Retinal pigment epithelial cell (primary cell): ENCODE data around the gene NDUFS3.
A peak's percentile ranks its signal among the peaks of the same experiment; 100 is the strongest.

ENCODE experiments used
- DNase-seq: peaks from one replicate; pipeline ENCODE4 v3.0.0-alpha.2; 2010; ENCODE audit warnings: low read depth
- H3K4me3 ChIP-seq: 2 replicates; pipeline ENCODE4 v1.5.1; 2011; ENCODE audit warnings: mild to moderate bottlenecking, low read length, control low read depth, moderate library complexity
- TF ChIP-seq, protein P1 (sequence below): conservative IDR thresholded peaks from 2 replicates; pipeline ENCODE4 v1.5.1; 2011; ENCODE audit warnings: low read depth, low read length, control low read depth, inconsistent platforms

The NDUFS3 gene

DNA sequence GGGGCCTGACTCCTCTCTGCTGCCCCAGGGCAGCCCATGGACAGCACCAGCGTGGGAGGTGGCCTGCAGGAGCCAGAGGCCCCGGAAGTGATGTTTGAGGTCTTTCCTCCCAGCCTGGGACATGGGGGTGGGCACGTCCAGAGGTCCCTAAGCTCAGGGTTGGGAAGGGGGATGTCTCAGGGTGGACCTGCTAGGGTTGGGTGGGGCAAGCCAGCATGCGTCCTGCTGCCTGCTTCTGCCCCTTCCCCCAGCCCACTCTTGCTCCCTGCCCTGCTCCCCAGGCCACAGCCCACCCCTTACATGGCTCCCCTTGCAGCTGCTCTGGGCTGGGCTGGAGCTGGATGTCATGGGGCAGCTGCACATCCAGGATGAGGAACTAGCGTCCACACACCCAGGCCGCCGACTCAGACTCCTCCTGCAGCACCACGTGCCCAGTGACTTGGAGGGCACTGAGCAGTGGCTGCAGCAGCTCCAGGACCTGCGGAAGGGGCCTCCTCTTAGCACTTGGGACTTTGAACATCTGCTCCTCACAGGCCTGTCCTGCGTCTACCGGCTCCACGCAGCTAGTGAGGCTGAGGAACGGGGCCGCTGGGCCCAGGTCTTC, 9.0 kb downstream of the NDUFS3 start:
- H3K4me3 ChIP-seq = no peak overlapping the region
- TF ChIP-seq, protein P1, sequence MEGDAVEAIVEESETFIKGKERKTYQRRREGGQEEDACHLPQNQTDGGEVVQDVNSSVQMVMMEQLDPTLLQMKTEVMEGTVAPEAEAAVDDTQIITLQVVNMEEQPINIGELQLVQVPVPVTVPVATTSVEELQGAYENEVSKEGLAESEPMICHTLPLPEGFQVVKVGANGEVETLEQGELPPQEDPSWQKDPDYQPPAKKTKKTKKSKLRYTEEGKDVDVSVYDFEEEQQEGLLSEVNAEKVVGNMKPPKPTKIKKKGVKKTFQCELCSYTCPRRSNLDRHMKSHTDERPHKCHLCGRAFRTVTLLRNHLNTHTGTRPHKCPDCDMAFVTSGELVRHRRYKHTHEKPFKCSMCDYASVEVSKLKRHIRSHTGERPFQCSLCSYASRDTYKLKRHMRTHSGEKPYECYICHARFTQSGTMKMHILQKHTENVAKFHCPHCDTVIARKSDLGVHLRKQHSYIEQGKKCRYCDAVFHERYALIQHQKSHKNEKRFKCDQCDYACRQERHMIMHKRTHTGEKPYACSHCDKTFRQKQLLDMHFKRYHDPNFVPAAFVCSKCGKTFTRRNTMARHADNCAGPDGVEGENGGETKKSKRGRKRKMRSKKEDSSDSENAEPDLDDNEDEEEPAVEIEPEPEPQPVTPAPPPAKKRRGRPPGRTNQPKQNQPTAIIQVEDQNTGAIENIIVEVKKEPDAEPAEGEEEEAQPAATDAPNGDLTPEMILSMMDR = no peak
- DNase-seq = no peak

DNA sequence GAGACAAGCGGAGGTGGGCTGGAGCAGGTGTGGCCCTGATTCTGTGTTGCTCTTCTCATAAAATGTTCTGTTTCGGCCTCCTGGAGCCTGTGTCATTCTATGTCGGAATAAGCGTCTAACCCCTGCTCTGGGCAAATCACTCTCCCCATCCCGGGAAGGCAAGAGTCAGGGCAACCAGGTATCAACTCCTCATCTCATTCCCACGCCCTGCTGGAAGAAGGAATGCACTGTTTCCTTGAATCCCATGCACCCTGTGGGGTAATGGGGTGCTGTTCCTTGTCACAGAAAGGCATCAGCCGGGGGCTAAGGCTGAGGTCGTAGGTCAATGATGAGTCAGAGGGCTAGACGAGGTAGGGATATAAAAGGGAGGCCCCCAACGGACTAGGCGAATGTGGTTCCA, 10.2 kb downstream of the NDUFS3 start:
- TF ChIP-seq, protein P1 = no peak

DNA sequence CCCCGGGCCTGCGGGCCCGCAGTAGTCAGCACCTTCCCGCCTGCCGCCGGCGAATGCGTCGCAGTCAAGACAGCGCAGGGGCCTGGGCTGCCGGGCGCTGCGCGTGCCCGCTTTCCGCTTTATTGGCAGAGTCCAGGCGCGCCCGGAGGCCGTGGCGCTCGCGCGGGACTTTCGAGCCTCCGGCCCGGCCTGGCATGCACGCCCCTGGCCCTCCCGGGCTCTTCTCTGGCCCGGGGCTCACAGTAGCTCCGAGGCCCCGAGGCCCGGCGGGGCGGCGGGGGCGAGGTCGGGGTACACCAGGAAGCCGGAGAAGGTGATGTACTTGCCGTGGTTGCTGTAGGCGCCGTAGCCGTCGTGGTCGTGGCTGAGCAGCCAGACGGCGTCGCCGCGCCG, 10.7 kb downstream of the NDUFS3 start:
- H3K4me3 ChIP-seq = no peak overlapping the region
- TF ChIP-seq, protein P1 = no peak
- DNase-seq = no peak

More for the DNA sequence above, 10.2 kb downstream of the NDUFS3 start:
- no peak for DNase-seq
- H3K4me3 ChIP-seq = no peak overlapping the region

DNA sequence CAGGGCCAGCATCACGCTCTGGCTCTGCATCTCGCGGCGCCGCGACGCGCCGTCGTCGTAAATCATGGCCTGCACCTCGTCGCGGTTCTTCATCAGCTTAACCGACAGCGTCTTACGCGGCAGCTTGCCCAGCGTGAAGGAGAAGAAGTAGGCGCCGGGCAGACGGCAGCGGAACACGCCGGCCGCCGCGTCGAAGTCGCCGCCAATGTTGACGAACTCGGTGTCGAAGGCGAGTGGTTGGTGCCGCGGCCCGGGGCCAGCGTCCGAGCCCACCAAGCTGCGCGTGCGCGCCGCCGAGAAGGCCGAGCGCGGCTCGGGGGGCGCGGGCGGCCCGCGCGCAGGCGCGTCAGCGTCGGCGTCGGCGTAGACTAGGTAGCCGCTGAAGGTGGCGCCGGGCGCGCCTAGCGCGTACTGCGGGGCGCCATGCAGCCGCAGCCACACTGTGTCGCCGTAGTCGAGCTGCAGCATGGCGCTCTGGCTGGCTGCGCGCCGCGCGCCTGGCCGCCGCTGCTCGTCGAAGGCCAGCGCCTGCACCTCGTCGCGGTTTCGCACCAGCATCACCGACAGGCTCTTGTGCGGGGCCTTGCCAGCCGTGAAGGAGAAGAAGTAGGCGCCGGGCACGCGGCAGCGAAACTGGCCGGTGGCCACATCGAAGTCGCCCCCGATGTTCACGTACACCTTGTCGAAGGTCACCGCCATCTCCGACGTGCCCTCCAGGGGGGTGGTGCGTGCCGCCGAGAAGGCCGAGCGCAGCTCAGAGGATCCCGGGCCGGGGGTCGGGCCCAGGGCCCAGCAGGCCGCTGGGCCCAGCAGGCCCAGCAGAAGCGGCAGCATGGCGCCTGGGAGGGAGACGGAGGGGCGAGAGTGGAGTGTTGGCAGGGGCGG, 11.3 kb downstream of the NDUFS3 start:
- no peak for DNase-seq
- TF ChIP-seq, protein P1 = no peak
- H3K4me3 ChIP-seq = peak overlapping the region; percentile 5

DNA sequence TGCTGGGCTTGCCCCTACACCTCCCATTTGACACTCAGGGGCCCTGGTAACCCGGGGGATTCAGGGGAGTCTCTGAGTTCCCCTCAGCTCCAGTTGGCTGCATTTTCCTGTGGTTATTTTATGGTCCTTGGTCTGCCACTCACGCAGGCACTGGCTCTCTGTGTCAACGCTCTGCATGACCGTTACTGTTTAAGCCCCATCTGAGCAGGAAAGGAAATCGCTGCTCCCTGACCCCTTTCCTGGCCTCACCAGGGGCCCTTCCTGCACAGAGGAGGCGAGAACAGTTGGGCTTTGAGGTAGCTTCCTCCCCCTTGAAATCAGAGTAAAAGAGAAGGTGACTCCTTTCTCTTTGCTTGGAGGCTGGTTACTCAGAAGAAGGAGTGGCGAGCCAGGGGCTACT, 12.9 kb downstream of the NDUFS3 start:
- no peak for DNase-seq
- no peak overlapping the region for H3K4me3 ChIP-seq
- TF ChIP-seq, protein P1 = no peak

DNA sequence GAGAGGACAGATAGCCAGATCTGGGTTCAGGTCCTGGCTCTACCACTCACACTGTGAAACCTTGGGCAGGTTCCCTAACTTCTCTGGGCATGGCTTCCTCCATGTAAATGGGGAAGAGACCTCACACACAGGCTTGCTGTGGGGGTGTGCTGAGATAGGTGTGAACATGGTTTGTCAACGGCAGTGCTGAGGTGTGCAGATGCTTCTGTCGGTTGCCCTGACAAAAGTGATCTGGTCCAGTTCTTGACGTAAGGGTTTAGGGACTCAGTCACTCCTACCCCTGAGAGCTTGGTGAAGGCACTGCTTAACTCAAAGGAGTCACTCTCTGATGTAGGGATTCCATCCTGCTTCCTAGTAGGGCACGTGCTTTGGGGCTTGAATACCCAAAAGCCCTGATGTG, 13.4 kb downstream of the NDUFS3 start:
- no peak for DNase-seq
- TF ChIP-seq, protein P1 = no peak
- H3K4me3 ChIP-seq = no peak overlapping the region

DNA sequence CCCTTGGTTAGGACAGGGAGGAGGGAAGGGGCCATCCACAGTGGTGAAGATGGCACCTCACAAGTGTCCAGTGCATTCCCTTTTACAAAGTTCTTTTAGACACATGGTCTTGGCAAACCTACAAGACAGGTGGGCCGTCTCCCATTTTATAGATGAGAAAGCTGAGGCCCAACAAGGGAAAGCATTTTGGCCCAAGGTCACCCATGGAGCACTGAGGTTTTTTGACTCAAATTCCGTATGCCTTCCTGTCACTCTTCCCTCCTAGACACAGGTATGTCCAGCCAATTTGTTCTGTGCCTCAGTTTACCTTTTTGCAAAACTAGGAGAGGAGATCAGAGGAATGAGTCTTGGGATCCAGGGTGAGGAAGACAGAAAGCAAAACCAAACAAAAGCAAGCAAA, 14.1 kb downstream of the NDUFS3 start:
- H3K4me3 ChIP-seq = no peak overlapping the region
- TF ChIP-seq, protein P1 = no peak
- DNase-seq = no peak
